Caco-2 (cell line): ENCODE data around the gene S100PBP. TPM values are rescaled to one million over a fixed set of nuclear protein-coding genes. Genes with fewer than 3 reads are reported as not detected.

ENCODE experiments used
- BruUV-seq: library from RNA; stranded (reverse); fragments of 400-500 nt; replicated peaks from 2 replicates; lab custom pipeline; 2021; lab: Mats Ljungman, UMichigan
- CTCF ChIA-PET: fragments of 300-600 bp; sonication (Branson Sonifier 250); formaldehyde crosslinking; loops from one replicate; lab custom pipeline; 2022; ENCODE audit warnings: antibody characterized with exemption; lab: Charles Lee
- POLR2A ChIA-PET: fragments of 300-600 bp; sonication (Branson Sonifier 250); formaldehyde crosslinking; loops from one replicate; lab custom pipeline; 2022; ENCODE audit warnings: antibody characterized with exemption; lab: Charles Lee
- DNase-seq, 2 experiments: peaks; one replicate each; pipeline versions ENCODE4 v3.0.0 to v3.0.0-alpha.2; 2020 to 2022
- H3K27me3 ChIP-seq: replicated peaks from 2 replicates; pipeline ENCODE4 v1.6.0; 2011; ENCODE audit warnings: low read length; ENCODE audit not compliant: control insufficient read depth, insufficient read depth
- H3K36me3 ChIP-seq: 2 replicates; pipeline ENCODE4 v1.5.1; 2011; ENCODE audit warnings: low read length; ENCODE audit not compliant: control insufficient read depth, insufficient read depth
- H3K4me1 ChIP-seq: fragments of 250-450 bp; sonication (Bioruptor Pico); 2 replicates; pipeline ENCODE4 v1.5.1; 2020; ENCODE audit warnings: mild to moderate bottlenecking
- H3K4me3 ChIP-seq: 2 replicates; pipeline ENCODE4 v1.5.1; 2011; ENCODE audit warnings: low read depth, mild to moderate bottlenecking, control low read depth, low read length
- H3K9me3 ChIP-seq: fragments of 250-450 bp; sonication (Bioruptor Pico); 2 replicates; pipeline ENCODE4 v1.5.1; 2020; ENCODE audit warnings: mild to moderate bottlenecking, moderate library complexity
- H3K27ac Mint-ChIP-seq: one replicate; pipeline ENCODE4 v1.8.0; 2022; ENCODE audit warnings: mixed read lengths; ENCODE audit not compliant: unreplicated experiment
- H3K27me3 Mint-ChIP-seq: one replicate; pipeline ENCODE4 v1.8.0; 2022; ENCODE audit warnings: mixed read lengths; ENCODE audit not compliant: insufficient read depth, unreplicated experiment
- H3K36me3 Mint-ChIP-seq: one replicate; pipeline ENCODE4 v1.8.0; 2022; ENCODE audit warnings: mild to moderate bottlenecking, mixed read lengths; ENCODE audit not compliant: insufficient read depth, unreplicated experiment
- H3K4me1 Mint-ChIP-seq: one replicate; pipeline ENCODE4 v1.8.0; 2022; ENCODE audit warnings: low read depth, mixed read lengths; ENCODE audit not compliant: unreplicated experiment
- H3K4me3 Mint-ChIP-seq: one replicate; pipeline ENCODE4 v1.8.0; 2022; ENCODE audit warnings: mild to moderate bottlenecking, moderate library complexity, mixed read lengths; ENCODE audit not compliant: unreplicated experiment
- H3K9me3 Mint-ChIP-seq: one replicate; pipeline ENCODE4 v1.8.0; 2022; ENCODE audit warnings: mixed read lengths; ENCODE audit not compliant: unreplicated experiment
- CTCF ChIP-seq, 2 experiments: fragments of 200-600 bp in 1 of 2; IDR thresholded peaks; 1 replicate in 1 of 2; 2 replicates in 1 of 2; pipeline versions ENCODE4 v1.5.1 to v1.8.0; 2011 to 2022; ENCODE audit warnings: antibody characterized with exemption in 1 of 2, control low read depth in 1 of 2, inconsistent platforms in 1 of 2, low read depth in 1 of 2, low read length in 1 of 2, mild to moderate bottlenecking in 1 of 2, moderate library complexity in 1 of 2; ENCODE audit not compliant: insufficient read depth in 1 of 2, severe bottlenecking in 1 of 2, unreplicated experiment in 1 of 2
- intact Hi-C: fragments of 100-400 bp; cut with micrococcal nuclease; formaldehyde crosslinking; loops from one replicate; pipeline ENCODE4 v1.10.0; 2022; ENCODE audit not compliant: unreplicated experiment
- total RNA-seq: library from RNA; stranded (reverse); gene quantifications from 2 replicates; pipeline ENCODE4 v1.2.3, GENCODE V29; 2022

The S100PBP gene
- total RNA-seq, 1 experiment from 2014 or later: 23.8 TPM

DNA sequence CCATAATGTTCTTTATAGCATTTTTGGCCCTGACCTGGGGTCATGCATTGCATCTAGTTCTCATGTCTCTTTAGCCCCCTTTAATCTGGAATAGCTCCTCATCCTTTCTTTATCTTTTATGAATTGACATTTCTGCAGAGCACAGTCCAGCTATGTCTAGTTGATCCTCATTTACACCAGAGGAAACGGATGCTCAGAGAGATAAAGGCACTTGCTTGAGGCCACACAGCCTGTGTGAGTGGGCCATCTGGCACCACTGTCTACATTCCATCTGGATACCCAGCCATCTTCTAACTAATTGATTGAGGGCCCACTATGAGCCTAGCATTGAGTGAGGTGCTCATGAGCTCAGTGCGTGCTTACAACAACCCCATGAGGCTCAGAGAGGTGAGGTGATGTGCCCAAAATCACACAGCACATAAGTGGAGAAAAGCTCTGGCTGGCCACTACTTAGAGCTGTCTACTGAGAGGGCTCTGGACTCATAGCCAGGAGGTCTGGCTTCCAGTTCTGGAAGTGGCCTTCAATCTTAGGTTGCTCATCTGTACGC lies 72.4 kb downstream of the S100PBP start:
- Histone ChIP-seq H3K4me1 (no peaks in the 10 kb centered on the region), H3K36me3 (no peaks in the 10 kb centered on the region), H3K27me3 (no peaks in the 10 kb centered on the region), H3K9me3 (no peaks in the 10 kb centered on the region), H3K4me3 (no peak overlapping the region)
- Mint-ChIP-seq H3K9me3 (no peaks in the 10 kb centered on the region), H3K36me3 (peaks cover 6% of the 10 kb centered on the region), H3K27ac (no peak overlapping the region), H3K4me1 (peaks cover 8% of the 10 kb centered on the region), H3K4me3 (no peak overlapping the region), H3K27me3 (peaks cover 3% of the 10 kb centered on the region)
- no TSS peak for BruUV-seq
- ChIA-PET POLR2A (no interaction called here), CTCF (interaction anchor here (0.5 kb wide), 1 partner anchor 98 kb away, joined by 3 read pairs; no protein-coding TSS in a partner anchor)
- no peak for DNase-seq
- intact Hi-C loops: no loop called here
- no peak for TF ChIP-seq CTCF (IDR thresholded peaks at IDR 0.05; ENCODE audit: insufficient read depth in 1 of 2, low read depth in 1 of 2, low read length in 1 of 2, severe bottlenecking in 1 of 2, unreplicated experiment in 1 of 2)

- Mint-ChIP-seq H3K27ac (no peak overlapping the region), H3K27me3 (peaks cover 3% of the 10 kb centered on the region), H3K36me3 (peaks cover 6% of the 10 kb centered on the region), H3K4me3 (no peak overlapping the region), H3K4me1 (peaks cover 8% of the 10 kb centered on the region), H3K9me3 (no peaks in the 10 kb centered on the region)
- BruUV-seq: no TSS peak
- TF ChIP-seq CTCF (IDR thresholded peaks at IDR 0.05; ENCODE audit: insufficient read depth in 1 of 2, low read depth in 1 of 2, low read length in 1 of 2, severe bottlenecking in 1 of 2, unreplicated experiment in 1 of 2): no peak
- Histone ChIP-seq H3K9me3 (no peaks in the 10 kb centered on the region), H3K36me3 (no peaks in the 10 kb centered on the region), H3K4me3 (no peak overlapping the region), H3K27me3 (no peaks in the 10 kb centered on the region), H3K4me1 (no peaks in the 10 kb centered on the region)
- DNase-seq: no peak
- POLR2A ChIA-PET: no interaction called here
- CTCF ChIA-PET: interaction anchor here (0.5 kb wide), 1 partner anchor 97 kb away, joined by 3 read pairs; no protein-coding TSS in a partner anchor
- intact Hi-C loops: no loop called here
These were observed 73.2 kb downstream of the S100PBP start for GRCh38 chr1:32890516-32891240.

DNA sequence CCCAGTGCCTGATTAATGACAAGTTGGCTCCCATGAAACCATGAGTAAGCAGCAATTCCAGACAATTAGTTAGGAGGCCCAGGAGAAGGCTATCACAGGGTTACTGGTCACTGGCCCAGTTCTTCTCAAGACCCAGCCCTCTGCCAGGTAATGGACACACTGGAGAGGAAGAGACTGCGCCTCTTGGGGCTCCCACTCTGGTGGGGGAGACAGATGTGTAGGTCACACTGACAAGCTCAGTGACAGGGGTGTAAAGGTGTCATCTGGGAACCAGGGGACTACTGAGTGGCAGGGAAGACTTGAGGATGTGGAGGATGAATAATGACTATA lies 73.8 kb downstream of the S100PBP start:
- H3K27me3 ChIP-seq: no peaks in the 10 kb centered on the region
- peaks cover 6% of the 10 kb centered on the region for H3K36me3 Mint-ChIP-seq
- no peak overlapping the region for H3K4me3 ChIP-seq
- H3K4me1 ChIP-seq: no peaks in the 10 kb centered on the region
- ChIA-PET POLR2A (no interaction called here), CTCF (no interaction called here)
- TF ChIP-seq CTCF (IDR thresholded peaks at IDR 0.05; ENCODE audit: insufficient read depth in 1 of 2, low read depth in 1 of 2, low read length in 1 of 2, severe bottlenecking in 1 of 2, unreplicated experiment in 1 of 2): no peak
- no peaks in the 10 kb centered on the region for H3K9me3 Mint-ChIP-seq
- peaks cover 8% of the 10 kb centered on the region for H3K4me1 Mint-ChIP-seq
- peaks cover 3% of the 10 kb centered on the region for H3K27me3 Mint-ChIP-seq
- intact Hi-C loops: no loop called here
- BruUV-seq: no TSS peak
- H3K9me3 ChIP-seq: no peaks in the 10 kb centered on the region
- H3K36me3 ChIP-seq: no peaks in the 10 kb centered on the region
- no peak overlapping the region for H3K27ac Mint-ChIP-seq
- DNase-seq: no peak
- no peak overlapping the region for H3K4me3 Mint-ChIP-seq
